Nephron (organoid): ENCODE measurements around the gene PAIP1.

Experiments
- H3K27ac Mint-ChIP-seq, 3 experiments: 2 replicates each; pipeline ENCODE4 v1.8.0; 2020; ENCODE audit warnings: mixed read lengths in 3 of 3, mild to moderate bottlenecking in 2 of 3, moderate library complexity in 1 of 3
- H3K27me3 Mint-ChIP-seq: 2 replicates; pipeline ENCODE4 v1.8.0; 2021; ENCODE audit warnings: low read depth, mild to moderate bottlenecking, moderate library complexity, mixed read lengths
- H3K36me3 Mint-ChIP-seq: 2 replicates; pipeline ENCODE4 v1.8.0; 2020; ENCODE audit warnings: low read depth, mixed read lengths
- H3K4me1 Mint-ChIP-seq: 2 replicates; pipeline ENCODE4 v1.8.0; 2020; ENCODE audit warnings: mixed read lengths
- H3K4me3 Mint-ChIP-seq, 3 experiments: 2 replicates each; pipeline ENCODE4 v1.8.0; 2020; ENCODE audit warnings: mild to moderate bottlenecking in 3 of 3, mixed read lengths in 3 of 3, moderate library complexity in 2 of 3
- H3K9me3 Mint-ChIP-seq: 2 replicates; pipeline ENCODE4 v1.8.0; 2020; ENCODE audit warnings: mixed read lengths
- CTCF ChIP-seq, 3 experiments: fragments of 200-600 bp; sonication (generic); IDR thresholded peaks; one replicate each; pipeline ENCODE4 v1.5.0; 2021; ENCODE audit warnings: antibody characterized with exemption in 3 of 3; ENCODE audit not compliant: unreplicated experiment in 3 of 3

The PAIP1 gene

DNA sequence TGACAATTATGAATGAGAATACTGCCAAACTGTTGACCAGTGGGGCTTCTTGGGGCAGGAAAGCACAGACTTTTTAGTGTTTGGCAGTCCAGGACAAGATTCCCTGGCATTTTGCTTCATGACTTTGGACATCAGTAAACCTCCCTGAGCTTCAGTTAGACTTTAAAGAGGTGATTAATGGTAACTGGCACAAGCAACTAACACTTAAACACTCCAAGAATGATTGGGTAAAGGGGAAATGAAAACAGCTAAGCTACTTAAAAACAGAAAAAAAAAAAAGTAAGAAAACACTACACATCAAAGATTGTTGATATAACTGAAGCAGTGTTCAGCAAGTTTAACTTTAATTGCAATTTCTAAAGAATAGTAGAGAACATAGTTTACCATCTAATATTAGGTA, 13.4 kb downstream of the PAIP1 start:
- peaks cover 80% of the 10 kb centered on the region for H3K36me3 Mint-ChIP-seq
- no peak overlapping the region for H3K4me3 Mint-ChIP-seq
- peaks cover 5% of the 10 kb centered on the region for H3K4me1 Mint-ChIP-seq
- H3K27me3 Mint-ChIP-seq: no peaks in the 10 kb centered on the region
- no peaks in the 10 kb centered on the region for H3K9me3 Mint-ChIP-seq
- peak overlapping the region in 2 of 3 experiments; percentile 44 to 47 for H3K27ac Mint-ChIP-seq
- TF ChIP-seq CTCF (IDR thresholded peaks at IDR 0.05; ENCODE audit: unreplicated experiment in 3 of 3): no peak

- TF ChIP-seq CTCF (IDR thresholded peaks at IDR 0.05; ENCODE audit: unreplicated experiment in 3 of 3): no peak
- H3K9me3 Mint-ChIP-seq: no peaks in the 10 kb centered on the region
- H3K27ac Mint-ChIP-seq: no peak overlapping the region
- H3K4me1 Mint-ChIP-seq: peaks cover 5% of the 10 kb centered on the region
- H3K36me3 Mint-ChIP-seq: peaks cover 74% of the 10 kb centered on the region
- no peaks in the 10 kb centered on the region for H3K27me3 Mint-ChIP-seq
- no peak overlapping the region for H3K4me3 Mint-ChIP-seq
Observed at GRCh38 chr5:43540746-43541145, 16.1 kb downstream of the PAIP1 start.

DNA sequence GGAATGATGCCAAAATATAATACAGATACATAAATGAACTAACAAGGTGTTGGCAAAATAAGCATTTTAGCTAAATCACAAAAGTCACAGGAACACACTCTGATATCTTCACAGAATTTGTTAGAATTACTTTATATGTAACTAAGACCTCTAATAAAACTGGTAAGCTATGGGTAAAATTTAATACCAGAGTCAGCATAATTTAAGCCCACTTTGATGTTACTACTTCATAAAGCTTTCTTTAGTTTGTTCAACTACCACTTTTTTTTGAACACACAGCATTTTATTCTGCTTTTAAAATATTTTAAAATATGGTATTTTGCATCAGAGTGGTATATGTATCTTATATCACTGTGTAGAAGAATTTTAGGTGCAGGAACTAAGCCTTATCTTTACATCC, 19.9 kb downstream of the PAIP1 start:
- Mint-ChIP-seq H3K27me3 (no peaks in the 10 kb centered on the region), H3K4me1 (no peaks in the 10 kb centered on the region), H3K9me3 (no peaks in the 10 kb centered on the region), H3K4me3 (no peak overlapping the region), H3K27ac (no peak overlapping the region), H3K36me3 (peaks cover 79% of the 10 kb centered on the region)
- TF ChIP-seq CTCF (IDR thresholded peaks at IDR 0.05; ENCODE audit: unreplicated experiment in 3 of 3): no peak

DNA sequence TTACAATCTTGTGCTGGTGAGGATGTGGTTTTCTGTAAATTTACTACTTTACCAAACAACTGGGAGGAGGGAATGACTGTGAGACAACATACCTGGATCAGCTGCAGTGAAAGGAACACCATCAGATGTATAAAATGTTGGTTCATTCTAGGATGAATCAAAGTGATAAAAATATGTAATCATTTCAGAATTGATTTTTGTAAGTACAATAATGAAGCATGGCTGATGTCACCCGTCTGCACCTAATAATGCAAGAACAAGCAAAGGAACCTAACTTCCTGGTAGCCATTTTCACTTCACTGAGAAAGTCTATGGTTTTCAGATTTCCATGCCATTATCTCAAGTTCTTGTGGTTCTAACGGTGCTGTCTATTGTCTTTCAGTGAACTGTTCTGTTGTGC, 23.2 kb downstream of the PAIP1 start:
- Mint-ChIP-seq H3K27ac (no peak overlapping the region), H3K36me3 (peaks cover 76% of the 10 kb centered on the region), H3K4me3 (no peak overlapping the region), H3K27me3 (no peaks in the 10 kb centered on the region), H3K4me1 (no peaks in the 10 kb centered on the region), H3K9me3 (no peaks in the 10 kb centered on the region)
- TF ChIP-seq CTCF (IDR thresholded peaks at IDR 0.05; ENCODE audit: unreplicated experiment in 3 of 3): no peak

GRCh38 chr5:43530648-43531047, 26.2 kb downstream of the PAIP1 start:
- H3K4me1 Mint-ChIP-seq: peaks cover 2% of the 10 kb centered on the region
- H3K27ac Mint-ChIP-seq: no peak overlapping the region
- no peaks in the 10 kb centered on the region for H3K9me3 Mint-ChIP-seq
- H3K4me3 Mint-ChIP-seq: no peak overlapping the region
- no peaks in the 10 kb centered on the region for H3K27me3 Mint-ChIP-seq
- peaks cover 76% of the 10 kb centered on the region for H3K36me3 Mint-ChIP-seq
- no peak for TF ChIP-seq CTCF (IDR thresholded peaks at IDR 0.05; ENCODE audit: unreplicated experiment in 3 of 3)

GRCh38 chr5:43523662-43524072, 33.2 kb downstream of the PAIP1 start:
- no peak for TF ChIP-seq CTCF (IDR thresholded peaks at IDR 0.05; ENCODE audit: unreplicated experiment in 3 of 3)
- no peaks in the 10 kb centered on the region for H3K27me3 Mint-ChIP-seq
- peaks cover 67% of the 10 kb centered on the region for H3K36me3 Mint-ChIP-seq
- H3K9me3 Mint-ChIP-seq: peaks cover 2% of the 10 kb centered on the region
- peak overlapping the region in 2 of 3 experiments; percentile 2 to 50 for H3K27ac Mint-ChIP-seq
- H3K4me3 Mint-ChIP-seq: no peak overlapping the region
- peaks cover 6% of the 10 kb centered on the region for H3K4me1 Mint-ChIP-seq
